Lower lobe of right lung (tissue), 2 donors: ENCODE data around the gene HSPA12A. TPM values are rescaled to one million over a fixed set of nuclear protein-coding genes. Genes with fewer than 3 reads are reported as not detected.
A peak's percentile ranks its signal among the peaks of the same experiment; 100 is the strongest.

Source experiments
- ATAC-seq, 2 donors: fragments of 200-7000 bp; cut with Tn5 transposase; one replicate each; pipeline ENCODE4 v1.9.1; 2020 to 2022; ENCODE audit warnings: mild to moderate bottlenecking in 2 of 2, moderate library complexity in 2 of 2
- DNase-seq: peaks from one replicate; pipeline ENCODE4 v3.0.0-alpha.2; 2020
- H3K27ac ChIP-seq: fragments of 200-600 bp; one replicate; pipeline ENCODE4 v1.8.0; 2022
- H3K27me3 ChIP-seq: fragments of 200-600 bp; one replicate; pipeline ENCODE4 v1.8.0; 2022; ENCODE audit warnings: low read depth
- H3K36me3 ChIP-seq: fragments of 200-600 bp; one replicate; pipeline ENCODE4 v1.8.0; 2022; ENCODE audit warnings: mild to moderate bottlenecking
- H3K4me1 ChIP-seq: fragments of 200-600 bp; one replicate; pipeline ENCODE4 v1.8.0; 2022
- H3K4me3 ChIP-seq: fragments of 200-600 bp; one replicate; pipeline ENCODE4 v1.8.0; 2022; ENCODE audit warnings: mild to moderate bottlenecking
- H3K9me3 ChIP-seq: fragments of 200-600 bp; one replicate; pipeline ENCODE4 v1.8.0; 2022
- CTCF ChIP-seq: fragments of 200-600 bp; IDR thresholded peaks from one replicate; pipeline ENCODE4 v1.8.0; 2022; ENCODE audit warnings: antibody characterized with exemption, mild to moderate bottlenecking
- intact Hi-C: fragments of 100-400 bp; cut with DNase I; formaldehyde crosslinking; loops from one replicate; pipeline ENCODE4 v1.11.0; 2022
- total RNA-seq: library from RNA; stranded (reverse); fragmentation: NEBNext Ultra II Directional; extraction: Animal tissue kit (Norgen Biotek cat#: 25700); gene quantifications from one replicate; pipeline ENCODE4 v1.2.1, GENCODE V29; 2021
- donor health status: DM: no; HTN: yes; CAD: no; lungs with severe emphysema.

HSPA12A gene
- total RNA-seq, 1 donor from 2014 or later: 8.8 TPM

- H3K27ac ChIP-seq: no peak overlapping the region
- H3K9me3 ChIP-seq: no peaks in the 10 kb centered on the region
- no peaks in the 10 kb centered on the region for H3K36me3 ChIP-seq
- H3K4me3 ChIP-seq: no peak overlapping the region
- H3K4me1 ChIP-seq: no peaks in the 10 kb centered on the region
- H3K27me3 ChIP-seq: peaks cover 5% of the 10 kb centered on the region
- no peak for DNase-seq
- intact Hi-C loops: no loop called here
- TF ChIP-seq CTCF: no peak
- ATAC-seq: no peak
Observed at GRCh38 chr10:116676118-116676517, 66.2 kb downstream of the HSPA12A start.

GRCh38 chr10:116674901-116675423 is 67.4 kb downstream of the HSPA12A start:
- no peak overlapping the region for H3K4me3 ChIP-seq
- peak in 1 of 2 donors; percentile 22 for ATAC-seq

GRCh38 chr10:116673866-116674265 is 68.5 kb downstream of the HSPA12A start:
- no peak for DNase-seq
- H3K27me3 ChIP-seq: peaks cover 23% of the 10 kb centered on the region
- H3K27ac ChIP-seq: no peak overlapping the region
- no peak for TF ChIP-seq CTCF
- no peaks in the 10 kb centered on the region for H3K9me3 ChIP-seq
- no peak for ATAC-seq
- no peaks in the 10 kb centered on the region for H3K36me3 ChIP-seq
- no peaks in the 10 kb centered on the region for H3K4me1 ChIP-seq
- no peak overlapping the region for H3K4me3 ChIP-seq
- intact Hi-C loops: no loop called here

More at GRCh38 chr10:116674901-116675423, 67.4 kb downstream of the HSPA12A start:
- Histone ChIP-seq H3K9me3 (no peaks in the 10 kb centered on the region), H3K4me1 (no peaks in the 10 kb centered on the region), H3K36me3 (no peaks in the 10 kb centered on the region), H3K27me3 (peaks cover 14% of the 10 kb centered on the region), H3K27ac (no peak overlapping the region)
- intact Hi-C loops: no loop called here
- no peak for DNase-seq
- TF ChIP-seq CTCF: no peak

GRCh38 chr10:116672891-116673290 is 69.5 kb downstream of the HSPA12A start:
- intact Hi-C loops: no loop called here
- H3K27me3 ChIP-seq: peaks cover 23% of the 10 kb centered on the region
- no peak overlapping the region for H3K4me3 ChIP-seq
- H3K36me3 ChIP-seq: no peaks in the 10 kb centered on the region
- no peak for TF ChIP-seq CTCF
- no peak for DNase-seq
- no peak for ATAC-seq
- no peaks in the 10 kb centered on the region for H3K4me1 ChIP-seq
- no peaks in the 10 kb centered on the region for H3K9me3 ChIP-seq
- H3K27ac ChIP-seq: no peak overlapping the region

GRCh38 chr10:116671274-116671926 is 71.0 kb downstream of the HSPA12A start:
- Histone ChIP-seq H3K27me3 (peaks cover 23% of the 10 kb centered on the region), H3K27ac (no peak overlapping the region), H3K4me1 (no peaks in the 10 kb centered on the region), H3K36me3 (no peaks in the 10 kb centered on the region), H3K4me3 (no peak overlapping the region), H3K9me3 (no peaks in the 10 kb centered on the region)
- intact Hi-C loops: no loop called here
- no peak for TF ChIP-seq CTCF
- no peak for ATAC-seq
- DNase-seq: no peak
